Stimulated activated naive CD4-positive, alpha-beta T cell treated with Interleukin-2 at 50 U/mL for 16 hours (primary cell): Measurements from ENCODE around the gene MEGF11.
"Not testable (repeated sequence)": the region's sequence is repeated elsewhere in the genome, so short reads cannot be mapped to it uniquely, and the experiment has no call there.

Source experiments
- DNase-seq: peaks from one replicate; lab custom pipeline; 2025; lab: John Stamatoyannopoulos, UW

The MEGF11 gene

DNA sequence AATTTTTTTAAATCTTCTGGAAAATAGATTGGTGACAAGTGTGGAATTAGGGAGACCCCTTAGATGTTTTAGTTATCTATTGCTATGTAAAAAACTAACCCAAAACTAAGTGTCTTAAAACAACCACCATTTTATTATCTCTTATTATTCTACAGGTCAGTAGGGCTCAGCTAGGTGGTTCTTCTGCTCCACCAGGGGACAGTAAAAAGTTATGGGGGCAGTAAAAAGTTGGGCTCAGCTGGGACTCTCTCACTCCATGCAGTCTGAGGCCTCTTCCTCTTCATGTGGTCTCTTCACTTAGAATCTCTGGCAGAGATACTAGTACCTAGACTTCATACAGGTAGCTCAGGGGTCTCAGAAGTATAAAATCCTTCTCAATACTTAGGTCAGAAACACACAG is 21.8 kb upstream of the MEGF11 start:
- DNase-seq, result no peak

DNA sequence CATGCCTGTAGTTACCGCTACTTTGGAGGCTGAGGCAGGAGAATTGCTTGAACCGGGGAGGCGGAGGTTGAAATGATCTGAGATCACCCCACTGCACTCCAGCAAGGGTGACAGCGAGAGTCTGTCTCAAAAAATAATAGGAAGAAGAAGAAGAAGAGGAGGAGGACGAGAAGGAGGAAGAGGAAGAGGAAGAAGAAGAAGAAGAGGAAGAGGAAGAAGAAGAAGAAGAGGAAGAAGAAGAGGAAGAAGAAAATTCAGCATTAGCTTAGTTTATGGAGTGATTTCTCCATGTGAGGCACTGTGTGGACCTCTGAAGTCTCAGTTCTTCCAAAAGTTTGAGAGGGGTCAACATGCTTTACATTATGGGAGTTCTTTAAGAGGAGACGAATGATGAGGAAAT is 17.4 kb upstream of the MEGF11 start:
- DNase-seq, result no peak

DNA sequence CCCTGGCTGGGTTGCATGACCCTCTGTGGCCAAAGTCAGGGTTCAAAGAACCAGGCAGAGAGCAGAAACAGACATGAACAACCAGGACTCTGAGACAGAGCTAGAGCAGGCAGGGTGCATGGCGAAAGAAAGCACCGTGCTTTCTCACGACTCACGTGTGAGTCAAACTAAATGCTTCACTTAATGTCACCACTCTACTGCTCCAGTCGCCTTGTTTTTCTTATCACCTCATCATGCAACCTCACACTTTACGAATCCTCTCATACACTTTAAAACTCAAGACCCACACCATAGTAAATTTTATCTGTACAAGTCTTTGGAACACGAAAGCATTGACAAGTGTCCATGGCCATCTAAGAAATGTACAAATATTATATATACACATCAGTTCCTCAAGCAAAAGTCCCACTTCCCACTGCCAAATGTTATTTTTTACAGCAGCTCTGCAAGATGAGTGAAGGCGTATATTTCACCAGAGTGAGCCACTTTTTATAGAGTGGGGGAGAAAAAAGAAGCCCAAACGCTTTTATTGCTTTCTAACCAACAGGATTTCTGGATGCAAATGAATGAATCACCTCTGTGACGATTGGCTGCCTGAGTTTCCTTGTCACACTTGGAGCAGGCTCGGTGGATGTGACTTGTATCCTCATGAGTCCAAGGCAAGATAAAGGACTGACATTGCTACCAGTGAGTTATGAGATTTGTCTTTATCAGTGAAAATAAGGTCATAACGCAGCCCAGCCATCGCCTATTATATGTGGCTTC is 16.0 kb upstream of the MEGF11 start:
- DNase-seq, result no peak

DNA sequence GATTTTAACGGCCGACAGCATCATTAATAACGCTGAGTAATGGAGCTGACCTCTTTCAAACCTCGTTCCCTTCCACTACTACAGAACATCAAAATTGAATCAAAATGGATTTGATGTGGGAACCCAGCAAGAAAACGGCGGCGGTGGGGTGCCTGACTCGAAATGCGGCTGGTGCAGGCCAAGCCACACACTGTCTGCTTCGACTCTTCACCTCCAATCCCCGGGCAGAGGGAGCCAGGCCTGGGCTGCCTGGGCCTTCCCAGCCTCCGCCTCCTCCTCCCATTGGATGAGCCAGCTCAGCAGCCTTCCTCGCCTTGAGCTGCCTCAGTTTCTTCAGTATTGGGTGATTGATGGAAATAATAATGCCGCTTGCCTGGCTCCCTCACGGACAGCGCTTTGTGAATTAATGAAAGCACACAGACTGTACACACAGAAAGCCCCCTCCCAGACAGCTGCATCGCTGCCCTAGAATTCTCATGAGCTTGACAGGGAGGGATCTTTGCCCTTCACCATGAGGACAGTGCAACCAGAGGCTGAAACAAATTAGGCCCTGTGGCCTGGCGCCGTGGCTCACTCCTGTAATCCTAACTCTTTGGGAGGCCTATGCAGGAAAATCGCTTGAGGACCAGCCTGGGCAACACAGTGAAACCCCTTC is 11.4 kb upstream of the MEGF11 start:
- DNase-seq, result no peak

DNA sequence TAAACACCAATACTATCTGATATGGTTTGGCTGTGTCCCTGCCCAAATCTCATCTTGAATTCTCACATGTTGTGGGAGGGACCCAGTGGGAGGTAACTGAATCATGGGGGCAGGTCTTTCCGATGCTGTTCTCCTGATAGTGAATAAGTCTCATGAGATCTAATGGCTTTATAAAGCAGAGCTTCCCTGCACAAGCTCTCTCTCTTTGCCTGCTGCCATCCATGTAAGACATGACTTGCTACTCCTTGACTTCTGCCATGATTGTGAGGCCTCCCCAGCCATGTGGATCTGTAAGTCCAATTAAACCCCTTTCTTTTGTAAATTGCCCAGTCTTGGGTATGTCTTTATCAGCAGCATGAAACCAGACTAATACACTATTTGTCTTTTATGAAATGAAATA is 9.3 kb upstream of the MEGF11 start:
- not testable (repeated sequence) for DNase-seq

DNA sequence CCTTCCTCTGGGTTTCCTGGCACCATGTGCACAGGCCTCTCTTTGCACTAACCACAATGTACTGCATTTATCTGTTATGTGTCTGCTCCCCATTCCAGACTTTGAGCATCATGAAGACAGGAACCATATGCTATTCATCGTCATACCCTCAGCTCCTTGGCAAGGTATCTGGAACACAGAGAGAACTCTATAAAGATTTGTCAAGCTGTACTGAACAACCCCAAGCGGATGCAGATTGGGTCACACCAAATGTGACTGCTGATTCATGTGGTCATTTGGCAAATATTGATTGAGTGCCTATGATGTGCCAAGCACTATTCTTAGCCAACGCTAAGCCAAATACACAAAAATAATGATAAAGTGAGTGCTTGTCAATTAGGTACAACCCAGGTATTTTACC is 7.5 kb upstream of the MEGF11 start:
- DNase-seq, result no peak

DNA sequence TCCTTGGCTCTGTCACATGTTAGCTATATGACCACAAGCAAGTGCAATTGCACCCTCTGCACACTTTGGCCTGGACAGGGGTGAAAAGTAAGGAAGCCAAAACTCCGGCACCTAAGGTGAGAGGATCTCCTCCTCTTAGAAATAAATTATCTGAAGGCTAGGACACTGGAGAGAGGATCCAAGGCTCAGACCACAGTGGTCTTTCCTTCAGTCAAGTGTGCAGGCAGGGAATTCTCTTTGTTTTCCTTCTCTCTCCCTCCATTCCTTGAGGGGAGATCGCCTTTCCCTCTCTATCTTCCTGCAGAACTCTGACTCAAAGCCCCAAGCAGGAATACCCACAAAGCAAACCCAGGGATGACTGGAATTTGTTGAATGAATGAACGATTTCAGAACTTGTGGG is 3.1 kb upstream of the MEGF11 start:
- DNase-seq, result no peak

DNA sequence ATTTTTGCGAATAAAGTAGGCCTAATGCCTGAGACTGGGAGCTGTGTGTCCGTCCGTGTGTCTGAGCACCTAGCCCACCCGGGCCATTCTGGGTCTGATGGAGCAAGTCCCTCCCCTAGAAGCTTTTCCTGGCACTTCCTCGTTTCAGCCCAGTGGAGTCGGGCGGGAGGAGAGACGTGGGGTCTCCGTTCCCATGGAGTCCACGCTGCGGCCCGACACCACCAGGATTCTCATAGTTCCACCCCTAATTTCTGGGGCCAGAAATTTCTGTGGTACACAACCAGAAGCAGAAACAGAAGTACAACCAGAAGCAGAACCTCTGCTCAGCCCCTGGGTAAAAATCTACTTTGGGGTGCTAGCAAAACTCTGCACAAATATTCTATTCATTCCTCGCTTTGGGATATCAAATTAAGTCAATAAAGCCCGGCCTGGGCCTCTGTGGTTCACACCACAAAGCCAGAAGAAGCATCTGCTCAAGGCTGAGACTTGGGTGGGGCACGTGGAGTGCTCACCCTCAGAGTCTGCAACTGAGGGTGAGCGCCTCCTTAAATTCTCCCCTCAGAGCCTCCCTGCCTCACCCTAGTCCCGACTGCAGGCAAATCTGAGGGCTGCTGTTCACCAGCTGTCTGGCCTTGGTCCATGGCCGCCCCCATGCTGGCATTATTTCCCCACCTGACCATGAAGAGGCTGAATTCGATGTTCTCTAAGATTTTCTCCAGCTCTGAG is 1.6 kb upstream of the MEGF11 start:
- DNase-seq, result no peak

DNA sequence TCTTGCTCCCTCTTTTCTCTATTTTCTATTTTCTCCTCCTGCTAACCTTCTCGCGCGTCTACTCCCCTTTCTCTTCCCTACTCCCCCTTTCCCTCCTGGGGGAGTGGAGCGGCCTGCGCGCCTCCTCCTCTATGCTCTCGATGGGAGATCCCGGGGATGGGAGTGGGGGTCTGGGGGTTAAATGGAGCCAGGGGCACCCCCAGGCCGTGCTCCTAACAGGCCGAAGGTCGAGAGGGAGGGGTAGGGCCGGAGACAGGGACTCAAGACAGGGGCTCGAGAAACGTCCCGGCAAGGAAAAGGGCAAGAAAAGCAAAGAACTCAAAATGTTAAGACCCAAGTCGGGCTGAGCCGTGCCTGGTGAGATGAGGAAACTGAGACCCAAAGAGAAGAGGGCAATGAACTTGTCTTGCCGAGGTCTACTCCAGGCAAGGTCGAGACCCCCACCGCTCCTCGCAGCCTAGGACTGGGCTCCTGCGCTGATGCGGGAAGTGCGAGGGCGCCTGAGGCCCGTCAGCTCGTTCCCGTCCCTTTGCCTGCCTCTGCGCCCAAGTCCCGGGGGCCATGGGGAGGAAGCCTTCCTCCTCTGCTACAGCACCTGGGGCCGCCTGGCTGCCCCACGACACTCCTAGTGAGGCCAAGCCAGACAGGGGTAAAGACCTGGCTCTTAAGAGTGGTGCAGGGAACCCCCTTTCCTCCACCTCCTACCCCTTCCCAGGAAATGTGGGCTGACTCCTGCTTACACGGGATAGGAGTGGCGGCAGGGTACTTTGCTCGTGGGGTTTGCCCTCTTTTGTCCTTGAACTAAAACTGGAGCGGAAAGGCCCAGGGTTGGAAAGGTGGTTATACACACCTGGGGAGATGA is 770 bp upstream of the MEGF11 start:
- DNase-seq, result no peak

DNA sequence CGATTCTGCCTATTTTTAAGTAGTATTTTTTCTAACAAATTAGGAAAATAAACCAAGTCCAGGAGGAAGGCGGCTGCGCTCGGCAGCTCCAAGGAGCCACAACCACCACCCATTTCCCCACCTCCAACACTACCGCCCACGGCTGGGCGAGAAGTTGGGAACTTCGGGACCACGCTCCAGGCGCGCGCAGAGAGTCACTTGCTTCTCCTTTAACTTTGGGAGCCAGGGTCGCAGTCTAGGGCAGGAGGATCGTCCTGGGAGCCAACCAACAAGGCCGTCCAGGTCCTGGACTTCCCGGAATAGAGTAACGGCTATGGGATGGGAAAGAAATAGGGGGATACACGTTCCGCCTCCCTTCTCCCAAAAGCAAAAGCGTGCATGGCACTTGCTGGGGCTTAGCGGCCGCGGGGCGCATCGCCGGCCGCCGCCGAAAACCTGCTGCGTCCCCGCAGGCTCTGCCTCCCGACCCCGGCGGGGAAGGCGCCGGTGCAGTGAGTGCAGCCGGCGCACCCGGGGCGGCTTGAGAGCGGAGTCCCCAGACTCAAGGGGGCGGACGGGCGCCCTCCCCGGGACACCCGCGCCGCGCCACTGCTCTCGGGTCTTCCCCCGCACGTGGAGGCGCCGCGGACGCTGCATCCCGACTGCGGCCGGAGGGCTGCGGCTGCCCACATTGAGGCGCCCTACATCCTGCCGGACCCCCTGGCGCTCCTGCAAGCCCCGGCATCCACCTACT is 699 bp downstream of the MEGF11 start:
- no peak for DNase-seq

DNA sequence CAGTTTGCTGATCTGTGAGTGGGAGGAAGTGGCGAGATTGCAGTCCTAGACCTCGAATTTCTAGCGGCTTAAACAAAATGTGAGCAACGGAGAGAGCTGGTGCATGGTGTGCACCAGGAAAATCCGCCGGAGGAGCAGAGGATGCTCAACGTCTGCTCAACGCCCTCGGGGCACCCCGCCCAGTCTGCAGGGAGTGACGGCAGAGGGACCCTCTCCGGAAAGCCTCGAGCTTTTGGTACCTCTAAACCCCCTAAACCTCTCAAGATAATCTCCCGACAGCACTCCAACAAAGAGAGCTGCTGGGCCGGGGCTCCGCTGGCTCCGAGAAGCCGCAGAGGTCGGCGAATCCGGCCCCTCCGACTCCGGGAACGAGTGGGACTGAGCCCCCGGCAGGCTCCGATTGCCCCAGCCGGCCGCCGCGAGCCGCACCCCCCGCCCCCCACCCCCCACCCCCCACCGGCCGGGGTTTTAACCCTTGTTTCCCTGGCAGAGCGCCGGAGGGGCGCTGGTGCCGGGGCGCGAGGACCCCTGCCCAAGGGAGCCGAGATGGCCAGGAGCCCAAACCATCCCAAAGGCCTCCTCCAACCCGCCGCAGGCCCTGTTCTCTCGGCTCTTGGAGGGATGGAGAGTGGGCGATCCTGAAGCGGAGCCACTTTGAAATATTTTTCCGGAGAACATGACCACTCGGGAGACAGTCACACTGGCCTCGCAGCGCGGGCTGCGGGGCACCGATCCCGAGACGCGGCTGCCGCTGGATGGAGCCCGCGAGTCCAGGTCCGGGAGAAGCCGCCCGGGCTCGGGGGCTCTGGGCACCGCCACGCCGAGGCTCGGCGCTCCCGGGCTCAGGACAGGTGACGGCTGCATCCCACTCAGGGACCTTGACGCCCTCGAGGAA is 1.5 kb downstream of the MEGF11 start:
- DNase-seq, result peak; percentile 27

DNA sequence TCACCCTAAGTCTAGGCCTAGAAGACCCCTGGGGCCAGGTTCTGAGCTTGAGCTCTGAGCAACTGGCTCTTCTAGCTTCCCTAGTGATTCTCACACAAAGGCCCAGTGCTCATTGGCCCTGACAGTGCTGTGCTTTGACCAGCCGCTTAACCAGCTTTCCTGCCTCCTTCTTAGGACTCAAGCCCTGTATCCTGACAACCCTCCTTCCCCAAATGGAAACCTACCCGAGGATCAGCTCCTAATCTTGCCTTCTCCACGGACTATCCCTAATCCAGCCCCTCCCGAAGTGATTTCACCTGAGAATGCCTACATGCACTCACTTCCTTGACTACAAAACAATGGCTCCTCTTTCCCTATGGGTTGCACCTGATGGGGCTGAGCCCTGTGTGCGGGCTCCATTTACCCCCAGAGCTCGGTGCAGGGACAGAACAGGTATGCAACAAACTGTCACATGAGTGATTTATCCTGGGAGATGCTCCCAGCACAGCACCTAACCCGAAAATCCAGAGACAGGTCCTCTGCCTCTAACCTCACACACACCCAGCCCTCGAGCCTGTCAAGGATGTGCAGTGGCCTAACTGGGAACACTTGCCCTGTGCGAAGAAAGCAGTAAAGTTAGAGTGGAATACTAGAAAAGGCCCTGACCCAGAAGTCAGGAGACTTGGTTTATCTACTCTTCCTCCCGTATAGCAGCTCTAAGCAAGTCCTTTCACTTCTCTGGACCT is 2.3 kb downstream of the MEGF11 start:
- DNase-seq, result no peak

DNA sequence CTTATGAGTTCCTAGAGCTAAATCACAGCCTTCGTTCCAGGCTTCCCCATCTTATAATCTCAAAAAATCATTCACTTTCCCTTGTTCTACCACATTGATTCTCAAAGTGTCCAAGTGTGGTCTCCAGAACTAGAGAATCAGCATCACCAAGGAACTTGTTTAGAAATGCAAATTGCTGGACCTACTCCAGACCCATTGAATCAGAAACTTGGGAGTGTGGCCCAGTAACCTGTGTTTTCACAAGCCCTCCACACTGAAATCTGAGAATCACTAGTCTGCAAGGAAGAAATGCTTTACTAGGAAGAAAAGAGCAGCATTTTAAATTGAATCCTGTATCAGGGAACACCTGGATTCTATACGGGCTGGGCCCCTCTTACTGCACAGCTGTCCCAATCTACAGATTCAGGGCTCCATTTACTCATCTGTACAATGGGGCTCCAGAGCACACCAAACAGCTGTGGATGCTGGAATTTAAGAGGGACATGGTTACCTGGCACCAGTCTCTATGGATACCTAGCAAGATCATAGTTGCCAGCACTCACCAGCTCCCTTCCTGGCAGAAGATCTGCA is 3.9 kb downstream of the MEGF11 start:
- no peak for DNase-seq

DNA sequence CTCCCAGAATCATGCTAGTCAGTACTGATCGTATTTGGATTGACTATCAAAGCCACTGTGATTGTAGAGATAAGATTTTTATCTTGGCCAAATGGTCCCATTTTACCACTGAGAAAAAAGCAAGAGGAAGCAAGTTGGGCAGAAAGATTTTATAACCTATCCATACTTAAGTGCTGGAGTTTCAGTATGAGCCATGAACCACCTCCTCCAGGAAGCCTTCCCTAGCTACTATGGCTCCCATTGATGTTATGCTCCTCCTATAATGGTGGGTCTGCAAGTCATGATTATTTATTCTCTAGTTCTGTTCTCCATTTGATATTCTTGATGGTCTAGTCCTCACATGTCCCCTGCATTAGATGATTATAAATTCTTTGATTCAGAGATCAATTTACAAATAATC is 6.6 kb downstream of the MEGF11 start:
- DNase-seq, result no peak

DNA sequence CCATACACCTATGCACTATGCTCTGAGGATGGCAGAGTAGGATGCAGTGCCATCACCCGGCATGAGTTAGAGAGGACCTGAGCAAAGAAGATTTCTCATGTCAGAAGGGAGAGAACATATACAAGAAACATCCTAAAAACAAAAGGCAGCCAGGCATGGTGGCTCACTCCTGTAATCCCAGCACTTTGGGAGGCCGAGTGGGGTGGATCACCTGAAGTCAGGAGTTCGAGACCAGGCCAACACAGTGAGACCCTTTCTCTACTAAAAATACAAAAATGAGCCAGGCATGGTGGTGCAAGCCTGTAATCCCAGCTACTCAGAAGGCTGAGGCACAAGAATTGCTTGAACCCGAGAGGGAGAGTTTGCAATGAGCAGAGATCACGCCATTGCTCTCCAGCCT is 7.7 kb downstream of the MEGF11 start:
- not testable (repeated sequence) for DNase-seq

DNA sequence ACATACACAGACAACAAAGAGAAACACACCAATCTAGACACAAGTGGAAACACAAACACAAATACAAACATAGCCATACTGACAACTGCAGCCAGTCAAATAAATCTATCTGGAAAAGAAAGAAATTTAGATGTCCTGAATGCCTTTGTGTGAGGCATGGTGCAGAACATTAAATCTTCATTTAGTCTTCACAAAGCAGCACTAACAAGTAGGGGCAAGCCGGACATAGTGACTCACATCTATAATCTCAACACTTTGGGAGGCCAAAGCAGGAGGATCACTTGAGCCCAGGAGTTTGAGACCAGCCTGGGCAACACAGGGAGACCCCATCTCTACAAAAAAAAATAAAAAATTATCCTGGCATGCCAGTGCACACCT is 11.7 kb downstream of the MEGF11 start:
- DNase-seq, result no peak

DNA sequence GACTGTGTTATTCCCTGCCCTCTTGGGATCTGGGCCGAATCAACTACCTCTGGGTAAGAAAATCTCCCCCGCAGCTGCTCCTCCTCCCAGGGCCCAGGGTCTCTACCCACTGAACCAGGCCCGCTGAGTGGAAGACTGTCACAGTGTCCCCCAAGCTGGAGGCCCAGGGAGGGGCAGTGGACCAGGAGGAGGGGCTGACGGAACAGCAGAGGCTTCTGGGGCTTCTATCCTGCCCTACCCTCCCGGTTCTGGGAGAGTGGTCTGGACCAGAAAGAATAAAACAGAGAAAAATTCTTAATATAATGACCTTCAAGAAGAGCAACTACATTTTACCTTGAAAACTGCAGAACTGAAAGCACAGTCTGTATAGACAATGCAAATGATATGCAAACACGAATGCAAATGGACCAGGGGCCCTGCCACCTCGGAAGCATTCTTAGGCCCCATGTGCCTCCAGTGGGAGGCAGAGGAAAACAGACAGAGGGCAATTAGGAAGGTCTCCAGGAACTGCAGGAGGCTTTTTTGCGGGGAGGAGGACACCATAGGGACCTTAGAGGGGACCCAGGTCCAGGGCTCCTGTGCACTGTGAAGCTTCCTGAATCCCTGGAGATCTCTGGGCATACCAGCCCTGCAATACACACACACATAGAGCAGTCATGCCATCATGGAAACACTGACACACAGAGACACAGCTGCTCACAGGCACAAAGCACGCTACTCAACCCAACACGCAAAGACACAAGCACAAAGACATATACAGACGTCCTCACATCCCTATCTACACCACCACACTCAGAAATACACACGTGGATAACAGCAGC is 12.3 kb downstream of the MEGF11 start:
- DNase-seq, result no peak

DNA sequence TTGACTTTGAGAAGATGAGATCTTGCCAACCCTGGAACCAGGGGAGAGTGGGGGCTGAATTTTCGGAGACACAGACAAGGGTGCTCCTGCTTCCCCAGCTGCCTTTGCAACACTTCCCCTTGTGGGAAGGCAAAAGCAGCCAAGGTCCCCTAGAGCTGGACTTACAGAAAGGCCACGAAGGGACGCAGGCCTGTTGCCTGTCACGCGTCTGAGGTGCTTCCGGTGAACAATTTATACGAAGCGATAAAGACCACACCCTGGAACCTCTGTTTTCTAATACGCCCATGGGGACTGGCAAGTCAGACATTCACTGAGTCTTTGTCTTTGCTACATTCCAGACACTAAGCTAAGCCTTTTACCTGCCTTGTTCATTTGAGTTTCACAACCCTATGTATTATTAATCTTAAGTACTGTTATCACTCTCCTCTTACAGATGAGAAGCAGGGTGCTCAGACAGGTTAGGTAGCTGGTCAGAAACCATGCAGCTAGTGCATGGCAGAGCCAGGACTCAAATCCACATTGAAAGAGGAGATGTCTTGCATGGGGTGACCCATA is 13.2 kb downstream of the MEGF11 start:
- DNase-seq, result no peak
